Hematopoietic multipotent progenitor cell treated with erythropoietin and hydrocortisone succinate and interleukin-3 and kit ligand, for 8 days (in vitro differentiated cells): ENCODE measurements around the gene IFI44L.
A peak's percentile ranks its signal among the peaks of the same experiment; 100 is the strongest.

Experiments used
- DNase-seq: peaks from one replicate; pipeline ENCODE4 v3.0.0-alpha.2; 2015

IFI44L gene

GRCh38 chr1:78645723-78646122, 25.5 kb downstream of the IFI44L start:
- no peak for DNase-seq

GRCh38 chr1:78647238-78647637, 27.0 kb downstream of the IFI44L start:
- no peak for DNase-seq

- DNase-seq, result peak; percentile 82
Observed at GRCh38 chr1:78649628-78650027, 29.4 kb downstream of the IFI44L start, which contains the start of gene IFI44. Gene IFI44 (plus strand): TSS chr1:78649831. CDS start chr1:78650196, 365 bp downstream.

- DNase-seq, result peak; percentile 8
Observed at GRCh38 chr1:78650114-78650660, 29.9 kb downstream of the IFI44L start.

- peak; percentile 24 for DNase-seq
Observed at GRCh38 chr1:78651241-78651640, 31.0 kb downstream of the IFI44L start.

- DNase-seq, result no peak
Observed at GRCh38 chr1:78652019-78652560, 31.8 kb downstream of the IFI44L start.

GRCh38 chr1:78658901-78659300, 38.7 kb downstream of the IFI44L start:
- DNase-seq, result no peak

GRCh38 chr1:78663923-78664322, 43.7 kb downstream of the IFI44L start:
- no peak for DNase-seq

- no peak for DNase-seq
Observed at GRCh38 chr1:78664763-78665162, 44.5 kb downstream of the IFI44L start.

- DNase-seq, result no peak
Observed at GRCh38 chr1:78665809-78666208, 45.6 kb downstream of the IFI44L start.

- DNase-seq, result no peak
Observed at GRCh38 chr1:78667939-78668338, 47.7 kb downstream of the IFI44L start.

GRCh38 chr1:78668427-78668826, 48.2 kb downstream of the IFI44L start:
- no peak for DNase-seq

- no peak for DNase-seq
Observed at GRCh38 chr1:78672428-78672827, 52.2 kb downstream of the IFI44L start.

GRCh38 chr1:78673120-78673519, 52.9 kb downstream of the IFI44L start:
- DNase-seq, result peak; percentile 9

GRCh38 chr1:78676347-78676982, 56.2 kb downstream of the IFI44L start:
- peak; percentile 78 for DNase-seq

- DNase-seq, result no peak
Observed at GRCh38 chr1:78676993-78677392, 56.7 kb downstream of the IFI44L start.

- DNase-seq, result no peak
Observed at GRCh38 chr1:78677788-78678187, 57.5 kb downstream of the IFI44L start.

GRCh38 chr1:78678324-78678723, 58.1 kb downstream of the IFI44L start:
- no peak for DNase-seq

- no peak for DNase-seq
Observed at GRCh38 chr1:78681265-78681664, 61.0 kb downstream of the IFI44L start.

GRCh38 chr1:78682496-78682895, 62.2 kb downstream of the IFI44L start:
- no peak for DNase-seq

GRCh38 chr1:78683079-78683478, 62.8 kb downstream of the IFI44L start:
- DNase-seq, result no peak

GRCh38 chr1:78687315-78687714, 67.1 kb downstream of the IFI44L start:
- DNase-seq, result no peak

- DNase-seq, result no peak
Observed at GRCh38 chr1:78687914-78688313, 67.7 kb downstream of the IFI44L start.

- no peak for DNase-seq
Observed at GRCh38 chr1:78688697-78689096, 68.4 kb downstream of the IFI44L start.

GRCh38 chr1:78690516-78690915, 70.3 kb downstream of the IFI44L start:
- no peak for DNase-seq
